HG03196 (cell line): Measurements from ENCODE around the gene SLC25A41.
"Not testable (repeated sequence)": the region's sequence is repeated elsewhere in the genome, so short reads cannot be mapped to it uniquely, and the experiment has no call there.

Experiments used
- ATAC-seq: cut with Tn5 transposase; IDR thresholded peaks from one replicate; pipeline ENCODE4 v1.9.1; 2021; ENCODE audit not compliant: unreplicated experiment

Gene SLC25A41

DNA sequence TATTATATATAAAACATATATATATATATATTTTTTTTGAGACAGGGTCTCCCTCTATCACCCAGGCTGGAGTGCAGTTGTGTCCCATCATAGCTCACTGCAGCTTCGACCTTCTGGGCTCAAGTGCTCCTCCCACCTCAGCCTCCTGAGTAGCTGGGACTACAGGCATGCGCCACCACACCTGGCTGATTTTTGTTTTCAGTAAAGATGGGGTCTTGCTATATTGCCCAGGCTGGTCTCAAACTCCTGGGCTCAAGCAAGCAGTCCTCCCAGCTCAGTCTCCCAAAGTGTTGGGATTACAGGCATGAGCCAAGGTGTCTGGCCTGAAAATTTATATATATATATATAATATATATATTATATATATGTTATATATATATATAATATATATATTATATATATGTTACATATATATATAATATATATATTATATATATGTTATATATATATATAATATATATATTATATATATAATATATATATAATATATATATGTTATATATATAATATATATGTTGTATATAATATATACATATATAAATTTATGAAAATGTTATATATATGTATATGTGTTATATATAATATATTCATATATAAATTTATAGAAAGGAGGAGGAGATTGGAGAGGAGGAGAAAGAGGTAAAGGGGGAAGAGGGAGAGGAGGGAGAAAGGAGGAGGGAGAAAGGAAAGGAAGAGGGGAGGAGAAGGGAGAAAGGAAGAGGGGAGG, 4.7 kb downstream of the SLC25A41 start:
- ATAC-seq, result not testable (repeated sequence)

DNA sequence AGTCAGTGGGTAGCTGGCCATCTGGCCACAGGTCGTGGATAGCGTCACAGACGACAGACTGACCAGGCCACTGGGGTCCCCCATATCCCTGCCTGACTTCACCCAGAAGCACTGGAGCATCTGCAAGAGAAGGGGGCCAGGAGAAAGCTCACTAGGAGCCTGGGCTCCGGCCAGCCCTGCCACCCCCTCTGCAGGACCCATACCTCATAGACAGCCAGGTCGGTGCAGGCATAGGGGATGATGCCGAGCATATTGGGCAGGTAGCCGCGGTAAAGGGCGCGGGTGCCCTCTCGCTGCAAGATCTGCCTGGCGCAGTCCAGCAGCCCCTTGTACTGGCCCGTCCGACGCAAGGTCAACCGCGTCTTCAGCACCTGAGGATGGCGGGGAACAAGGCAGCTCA, 6.4 kb downstream of the SLC25A41 start:
- ATAC-seq, result no peak

DNA sequence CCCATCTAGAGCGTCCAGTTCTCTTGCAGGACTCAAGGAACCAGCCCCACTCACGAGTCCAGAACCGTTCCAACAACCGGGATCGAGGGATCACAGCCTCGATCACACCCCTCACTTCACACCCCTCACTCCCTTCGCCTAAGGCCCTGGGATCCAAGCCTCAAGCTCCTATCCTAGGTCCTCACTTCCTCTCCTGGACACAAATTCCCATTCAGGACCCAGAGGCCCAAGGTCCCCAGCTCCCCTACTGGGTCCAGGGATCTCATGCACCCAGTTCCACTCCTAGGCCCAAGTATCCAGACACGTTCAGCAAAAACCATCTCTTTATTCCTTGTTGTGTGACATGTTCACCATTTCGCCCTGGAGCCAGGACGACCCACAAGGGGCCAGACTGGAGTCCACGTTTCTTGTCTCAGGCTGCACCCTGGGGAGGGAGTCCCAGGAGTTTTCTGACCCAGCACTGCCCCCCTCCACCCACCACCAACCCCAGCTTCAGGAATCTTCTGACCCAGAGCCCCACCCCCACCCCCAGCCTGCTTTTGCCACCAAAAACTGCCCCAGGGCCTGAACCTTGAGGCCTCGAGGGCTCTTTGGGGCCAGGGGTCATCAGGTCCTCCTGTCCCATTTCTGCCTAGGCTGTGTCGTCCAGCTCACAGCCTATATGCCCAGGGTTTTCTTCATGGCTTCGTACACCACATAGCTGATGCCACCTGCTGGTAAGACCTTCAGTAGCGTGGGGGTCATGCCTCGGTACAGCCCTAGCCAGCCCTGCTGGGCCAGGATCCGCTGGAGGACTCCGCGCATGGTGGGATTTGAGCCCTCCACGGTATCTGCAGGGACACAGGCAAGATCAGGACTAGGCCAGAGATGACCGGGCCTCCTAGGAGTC, 7.6 kb downstream of the SLC25A41 start:
- no peak for ATAC-seq

DNA sequence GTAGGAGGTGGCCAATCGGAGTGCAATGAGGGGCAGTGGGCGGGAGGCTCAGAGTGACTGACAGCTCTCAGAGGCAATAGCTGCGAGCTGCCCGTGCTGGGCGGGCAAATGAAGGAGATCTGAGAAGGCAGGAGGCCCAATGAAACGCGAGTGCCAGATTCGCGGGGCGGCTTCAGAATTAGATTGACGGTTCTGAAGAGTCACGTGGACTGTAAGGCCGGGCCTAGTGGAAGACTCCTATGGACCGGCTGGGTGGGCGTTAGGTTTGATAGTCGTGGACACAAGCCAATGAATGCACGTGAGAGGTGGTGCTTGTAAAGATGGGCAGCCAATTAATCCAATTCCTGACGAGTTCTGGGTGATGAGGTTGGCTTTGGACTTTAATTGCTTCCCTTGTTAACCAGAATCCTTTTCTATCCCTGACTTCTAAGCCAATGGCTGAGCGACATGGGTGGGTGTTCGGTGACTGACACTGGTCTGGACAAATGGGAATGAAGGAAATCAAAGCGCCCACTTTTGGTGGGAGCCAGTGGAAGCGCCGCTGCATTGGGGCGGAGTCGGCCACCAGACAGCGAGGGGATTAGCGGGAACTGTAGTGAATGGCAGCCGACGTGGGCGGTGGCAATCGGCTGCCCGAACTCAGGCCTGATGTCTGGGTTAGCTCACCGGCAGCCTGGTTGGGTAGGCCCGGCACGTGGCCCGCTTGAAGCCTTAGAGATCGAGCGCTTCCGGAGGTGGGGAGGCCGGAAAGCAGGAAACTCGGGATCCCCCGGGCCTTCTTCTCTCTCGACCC, 8.4 kb downstream of the SLC25A41 start:
- ATAC-seq, result peak; percentile 84

DNA sequence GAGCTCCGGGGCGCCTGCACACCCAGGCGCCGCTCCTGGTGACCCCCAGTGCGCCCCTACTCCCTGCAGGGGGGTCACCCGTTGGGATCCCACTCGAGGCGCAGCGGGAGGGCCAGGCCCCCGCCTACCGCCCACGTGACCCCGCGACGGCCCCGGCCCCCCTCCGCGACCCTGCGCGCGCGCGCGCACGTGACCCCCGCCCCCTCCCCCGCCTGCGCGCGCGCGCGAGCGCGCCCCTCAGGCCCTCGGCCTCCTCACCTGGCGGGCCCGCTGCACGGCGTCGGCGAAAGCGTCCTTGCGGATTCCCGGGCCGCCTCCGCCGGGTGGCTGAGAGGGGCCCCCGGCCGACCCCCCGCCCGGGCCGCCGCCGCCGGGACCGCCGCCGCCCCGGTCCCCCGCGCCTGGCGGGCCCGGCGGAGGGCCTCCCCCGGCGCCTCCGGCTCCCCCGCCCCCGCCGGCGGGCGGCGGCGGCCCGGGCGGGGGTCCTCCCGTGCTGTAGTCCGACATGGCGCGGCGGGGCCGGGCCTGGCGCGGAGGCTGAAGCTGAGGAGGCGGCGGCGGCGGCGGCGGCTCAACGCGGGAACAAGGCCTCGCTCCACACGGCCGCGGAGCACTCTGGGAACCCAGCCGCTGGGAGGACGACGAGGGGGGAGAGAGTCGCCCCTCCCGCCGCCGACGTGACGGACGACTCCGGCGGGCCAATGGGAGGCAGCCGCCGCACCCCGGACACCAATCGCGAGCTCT, 9.2 kb downstream of the SLC25A41 start, which contains the start of gene KHSRP:
Gene KHSRP, minus strand, starts transcription at position 617 of the 744 bp plus-strand sequence. Its CDS starts 110 bp downstream, at position 507.
- no peak for ATAC-seq

DNA sequence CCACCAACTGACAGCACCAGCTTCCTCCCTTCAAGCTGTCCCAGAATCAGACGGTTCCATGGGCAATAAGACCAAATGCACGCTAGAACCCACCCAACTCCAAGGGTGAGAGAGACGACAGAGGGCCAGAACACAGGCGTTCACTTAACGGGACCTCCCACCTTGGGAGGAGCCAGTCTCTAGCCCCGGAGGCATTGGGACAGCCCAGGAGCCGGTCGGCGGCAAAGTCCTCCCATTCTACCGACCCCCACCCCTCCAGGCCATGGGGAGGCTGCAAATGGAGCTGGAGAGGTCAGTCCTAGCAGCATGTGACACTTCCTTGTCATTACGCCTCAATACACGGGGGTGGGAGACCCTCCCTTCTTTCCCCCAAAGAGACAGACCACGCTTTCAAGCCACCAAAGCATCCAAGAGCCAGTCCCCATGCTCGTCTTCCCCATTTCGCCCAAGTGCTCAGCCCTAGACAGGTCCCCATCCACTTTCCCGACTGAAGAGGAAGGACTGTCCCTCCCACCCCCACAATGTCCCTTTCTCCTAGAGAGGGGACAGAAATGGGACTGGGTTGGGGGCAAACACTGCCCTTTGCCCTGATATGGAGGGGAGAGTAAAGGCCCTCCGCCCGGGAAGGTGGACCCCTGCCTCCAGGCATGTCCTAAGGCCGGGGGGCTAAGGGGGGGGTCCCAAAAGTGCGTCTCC, 9.9 kb downstream of the SLC25A41 start:
- no peak for ATAC-seq

DNA sequence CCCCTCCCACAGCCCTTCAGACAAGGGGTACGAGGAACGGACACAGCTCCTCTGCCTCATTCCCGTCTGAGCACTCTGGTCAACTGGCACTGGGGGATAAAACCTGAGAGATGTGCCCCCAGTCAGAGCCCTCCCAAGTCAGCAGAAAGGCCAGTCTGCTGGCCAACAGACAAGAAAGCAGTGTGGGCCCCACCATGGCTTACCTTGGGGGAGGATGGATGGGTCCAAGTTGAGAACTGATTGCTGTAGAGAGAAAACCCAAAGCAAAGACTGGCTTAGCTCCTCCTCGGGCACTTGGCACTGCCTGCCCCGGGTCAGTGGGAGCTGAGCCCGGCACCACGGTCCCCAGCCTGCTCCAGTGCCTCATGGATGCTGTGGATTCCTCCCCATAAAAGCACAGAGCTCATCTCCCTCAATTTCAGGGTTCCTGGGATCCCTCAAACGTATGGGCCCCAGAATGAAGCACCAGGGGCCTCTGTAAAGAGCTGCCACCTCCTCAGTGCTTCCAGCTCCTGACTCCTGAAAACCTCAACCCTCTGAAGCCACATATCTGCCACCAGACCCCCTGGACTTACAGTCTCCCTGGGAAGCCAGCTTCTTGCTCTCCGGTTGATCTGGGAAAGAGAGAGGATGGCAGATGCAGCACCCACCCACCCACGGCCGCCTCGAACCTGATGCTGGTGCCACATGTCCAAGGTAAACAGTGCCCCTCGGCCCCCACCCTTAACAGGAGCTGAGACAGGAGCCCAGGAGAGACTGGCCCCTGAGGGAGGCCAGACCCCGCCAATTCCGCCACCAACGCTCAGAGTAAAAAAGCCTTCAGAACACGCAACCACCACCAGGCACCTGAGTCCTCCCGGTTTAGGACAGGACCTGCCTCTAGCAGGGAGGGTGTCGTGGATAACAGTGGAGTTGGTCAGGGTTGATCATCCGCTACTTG, 12.2 kb downstream of the SLC25A41 start:
- ATAC-seq, result no peak

DNA sequence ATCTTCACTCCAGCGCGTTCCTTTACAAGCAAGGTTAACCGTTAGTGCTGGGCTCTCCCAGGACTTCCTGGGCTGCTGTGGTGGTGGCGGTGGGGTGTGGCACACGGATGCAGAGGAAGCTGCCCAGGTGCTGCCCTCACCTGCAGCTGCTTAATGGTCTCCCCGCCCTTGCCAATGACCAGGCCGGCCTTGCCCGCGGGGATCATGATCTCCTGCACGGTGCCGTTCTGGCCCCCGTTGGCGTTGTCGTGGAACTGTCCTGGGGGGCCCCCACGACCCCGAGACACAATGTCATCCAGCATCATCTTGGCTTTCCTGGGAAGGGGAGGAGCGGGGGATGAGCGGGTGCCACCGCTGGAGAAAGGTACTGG, 15.0 kb downstream of the SLC25A41 start:
- no peak for ATAC-seq

DNA sequence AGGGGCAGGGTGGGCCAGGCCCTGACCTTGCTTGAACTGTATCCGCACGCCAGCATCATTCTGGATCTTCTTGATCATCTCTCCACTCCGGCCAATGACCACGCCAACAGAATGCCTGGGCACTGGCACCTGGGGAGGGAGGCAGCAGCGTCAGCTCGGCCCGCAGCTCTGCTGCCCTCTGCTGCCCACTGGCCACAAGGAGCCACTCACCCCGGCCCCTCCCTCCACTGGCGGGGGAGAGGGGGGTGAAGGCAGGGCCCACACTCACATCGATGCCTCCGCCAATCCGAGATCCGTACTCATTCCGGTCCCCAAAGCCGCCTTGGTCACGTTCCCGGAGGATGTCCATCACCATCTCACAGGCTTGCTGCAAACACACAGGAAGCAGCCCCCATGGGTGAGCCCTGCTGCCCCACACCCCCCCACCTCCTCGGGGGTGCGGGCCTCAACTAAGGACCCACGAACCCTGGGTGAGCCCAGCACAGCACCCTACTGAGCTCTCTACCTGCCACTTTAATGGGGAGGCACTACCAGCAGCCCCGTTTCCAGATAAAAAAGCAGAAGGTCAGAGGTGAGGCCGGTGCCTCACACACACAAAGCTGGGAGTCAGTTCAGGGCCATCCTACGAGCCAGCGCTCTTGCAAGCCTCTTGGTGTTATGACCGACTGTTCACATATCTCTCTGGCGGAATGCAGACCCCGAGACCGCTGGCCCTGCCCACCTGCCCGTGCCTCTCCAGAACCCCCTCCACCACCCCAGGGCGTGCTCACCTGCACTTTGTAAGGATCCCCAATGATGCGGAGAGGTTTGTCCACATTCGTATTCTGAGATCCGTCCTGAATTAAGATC, 15.6 kb downstream of the SLC25A41 start:
- no peak for ATAC-seq

DNA sequence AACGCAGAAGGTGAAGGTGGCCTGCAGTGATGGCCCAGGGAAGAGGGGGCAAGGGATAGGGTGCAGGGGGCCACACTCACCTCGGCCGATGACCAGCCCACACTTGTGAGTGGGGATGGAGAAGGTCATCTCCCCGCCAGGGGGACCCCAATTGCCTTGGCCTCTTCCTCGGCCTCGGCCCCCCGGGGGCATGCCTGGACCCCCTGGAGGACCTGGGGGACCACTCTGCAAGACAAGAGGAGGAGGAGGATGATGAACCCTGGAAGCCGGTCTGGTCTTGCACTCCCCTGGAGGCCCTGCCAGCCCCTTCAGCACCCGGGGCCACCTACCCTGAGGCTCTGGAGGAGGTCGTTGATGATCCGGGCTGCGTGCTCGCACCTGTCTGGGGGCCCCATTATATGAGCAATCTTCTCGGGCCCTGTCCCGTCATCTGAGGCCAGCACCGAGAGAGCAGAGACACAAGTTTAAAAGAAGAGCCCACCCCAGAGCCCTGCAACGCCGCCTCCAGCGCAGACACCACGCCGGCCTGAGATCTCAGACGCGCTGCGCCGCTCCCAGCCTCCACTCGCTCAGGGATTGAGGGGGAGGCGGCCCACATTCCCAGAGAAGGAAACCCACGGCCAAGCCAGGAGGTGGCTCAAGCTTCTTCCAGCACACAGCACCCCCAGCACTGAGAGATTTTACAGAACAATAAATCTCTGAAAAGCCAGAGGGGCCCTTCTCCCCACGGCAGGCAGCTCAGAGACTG, 16.7 kb downstream of the SLC25A41 start:
- no peak for ATAC-seq

DNA sequence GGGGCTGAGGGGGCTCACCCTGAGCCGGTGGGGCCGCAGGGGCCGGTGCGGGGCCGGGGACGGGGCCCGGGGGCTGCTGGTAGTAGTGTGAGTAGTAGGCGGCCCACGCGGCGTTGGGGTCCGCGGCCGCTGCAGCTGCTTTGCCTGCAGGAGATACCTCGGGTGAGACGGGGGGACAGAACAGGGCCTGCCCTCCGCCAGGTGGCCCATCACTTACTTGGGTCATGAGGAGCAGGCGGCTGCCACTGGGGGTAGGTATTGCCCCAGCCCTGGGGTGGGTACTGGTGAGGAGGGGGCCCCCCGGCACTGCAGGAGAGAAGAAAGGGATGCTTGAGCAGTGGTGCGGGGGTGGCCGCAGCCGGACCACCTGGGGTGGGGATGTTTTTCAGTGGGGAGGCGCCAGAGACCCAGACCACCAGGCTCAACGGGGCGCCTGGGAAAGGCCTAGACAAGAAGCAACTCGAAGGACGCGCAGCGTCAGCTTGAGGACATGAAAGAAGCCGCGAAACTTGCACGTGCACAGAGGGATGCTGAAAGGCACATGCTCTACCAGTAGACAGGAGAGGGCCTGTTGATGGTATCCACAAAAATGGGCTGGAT, 17.9 kb downstream of the SLC25A41 start:
- ATAC-seq, result no peak

DNA sequence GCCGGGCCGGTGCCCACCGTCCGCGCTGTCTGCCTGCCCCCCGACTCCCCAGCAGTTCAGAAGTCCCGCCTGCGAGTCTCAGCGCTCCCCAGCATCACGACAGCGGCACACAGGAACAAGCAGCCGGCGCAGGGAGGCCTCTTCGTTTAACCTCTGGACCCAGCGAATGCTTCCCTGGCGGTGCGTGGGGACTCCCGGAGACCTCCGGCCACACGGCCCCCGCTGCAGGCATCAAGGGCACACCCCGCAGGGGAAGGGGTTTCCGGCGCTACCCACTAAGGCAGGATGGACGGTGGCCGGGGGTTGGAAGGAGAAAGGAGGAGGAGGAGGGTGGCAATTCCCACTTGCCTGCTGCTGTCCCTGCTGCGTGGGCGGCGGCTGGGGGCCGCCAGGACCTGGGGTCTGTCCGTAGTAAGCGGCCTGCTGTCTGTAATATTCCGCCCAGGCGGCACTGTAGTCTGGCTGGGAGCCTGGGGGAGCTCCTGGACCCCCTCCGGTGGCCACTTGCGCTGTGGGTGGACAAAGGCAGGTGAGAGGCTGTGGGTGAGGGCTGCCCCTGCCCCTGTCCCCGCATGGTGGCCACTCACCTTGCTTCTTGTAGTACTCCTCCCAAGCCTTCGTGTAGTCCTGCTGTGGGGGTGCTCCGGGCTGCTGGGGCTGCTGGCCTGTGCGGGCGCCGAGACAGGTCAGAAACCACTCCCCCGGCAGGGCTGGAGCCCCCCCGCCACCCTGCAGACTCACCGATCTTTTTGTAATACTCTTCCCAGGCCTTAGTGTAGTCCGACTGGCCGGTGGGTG, 18.6 kb downstream of the SLC25A41 start:
- ATAC-seq, result no peak

DNA sequence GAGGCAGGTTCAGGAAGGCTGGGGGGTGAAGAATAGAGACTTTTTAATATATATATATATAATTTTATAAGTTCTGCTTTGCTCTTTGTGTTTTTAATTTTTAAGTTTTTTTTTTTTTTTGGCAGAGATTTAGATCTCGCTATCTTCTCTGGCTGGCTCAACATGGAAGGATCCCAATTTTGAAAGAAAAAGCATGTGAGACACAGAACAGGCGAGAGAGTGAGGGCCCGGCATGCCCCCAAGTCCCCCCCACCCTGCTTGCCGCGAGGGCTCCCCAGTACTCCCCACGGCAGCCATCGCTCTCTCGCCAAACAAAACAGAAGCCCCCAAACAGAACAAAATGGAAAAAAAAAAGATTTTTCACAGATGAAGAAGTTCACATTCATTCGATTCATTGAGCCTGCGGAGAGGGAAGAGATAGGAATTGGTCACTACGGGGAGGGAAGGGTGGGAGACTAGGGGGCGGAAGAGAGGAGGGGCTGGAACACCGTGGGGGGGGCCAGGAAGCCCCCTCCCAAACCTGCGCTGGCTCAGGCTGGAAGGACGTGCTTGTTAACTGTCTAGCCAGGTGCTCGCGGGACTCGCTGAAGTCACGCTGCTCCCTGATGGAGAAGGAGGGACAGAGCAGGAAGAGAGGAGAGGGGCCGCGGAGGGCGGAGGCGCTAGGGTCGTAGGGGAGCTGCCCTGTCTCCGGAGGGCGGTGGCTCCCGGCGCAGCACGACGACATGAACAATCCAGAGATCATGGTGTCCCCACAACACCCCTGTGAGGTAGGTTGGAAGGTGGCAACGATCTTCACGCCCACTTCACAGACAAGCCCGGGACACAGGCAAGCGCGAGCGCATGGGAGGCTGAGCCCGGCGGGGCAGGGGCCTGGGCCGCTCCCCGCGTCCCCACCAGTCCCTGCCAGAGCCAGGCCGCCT, 19.6 kb downstream of the SLC25A41 start:
- no peak for ATAC-seq

DNA sequence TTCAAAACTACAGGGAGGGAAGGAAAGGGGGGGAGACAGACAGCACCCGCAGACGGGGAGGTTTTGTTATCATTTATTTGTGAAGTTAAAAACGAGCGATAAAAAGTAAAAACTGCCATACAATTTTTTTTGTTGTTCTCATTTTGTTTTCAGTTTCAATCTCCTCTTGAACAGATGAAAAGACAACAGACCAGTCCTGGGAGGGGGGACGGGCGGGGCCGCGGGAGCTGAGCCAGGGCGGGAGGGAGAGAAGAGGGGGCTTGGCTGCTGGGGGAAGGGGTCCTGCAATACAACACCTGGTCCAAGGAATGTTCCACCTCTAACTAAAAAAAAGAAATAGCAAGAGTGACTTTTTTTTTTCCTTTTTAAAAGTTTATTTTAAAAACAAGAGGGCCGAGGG, 20.3 kb downstream of the SLC25A41 start:
- no peak for ATAC-seq

DNA sequence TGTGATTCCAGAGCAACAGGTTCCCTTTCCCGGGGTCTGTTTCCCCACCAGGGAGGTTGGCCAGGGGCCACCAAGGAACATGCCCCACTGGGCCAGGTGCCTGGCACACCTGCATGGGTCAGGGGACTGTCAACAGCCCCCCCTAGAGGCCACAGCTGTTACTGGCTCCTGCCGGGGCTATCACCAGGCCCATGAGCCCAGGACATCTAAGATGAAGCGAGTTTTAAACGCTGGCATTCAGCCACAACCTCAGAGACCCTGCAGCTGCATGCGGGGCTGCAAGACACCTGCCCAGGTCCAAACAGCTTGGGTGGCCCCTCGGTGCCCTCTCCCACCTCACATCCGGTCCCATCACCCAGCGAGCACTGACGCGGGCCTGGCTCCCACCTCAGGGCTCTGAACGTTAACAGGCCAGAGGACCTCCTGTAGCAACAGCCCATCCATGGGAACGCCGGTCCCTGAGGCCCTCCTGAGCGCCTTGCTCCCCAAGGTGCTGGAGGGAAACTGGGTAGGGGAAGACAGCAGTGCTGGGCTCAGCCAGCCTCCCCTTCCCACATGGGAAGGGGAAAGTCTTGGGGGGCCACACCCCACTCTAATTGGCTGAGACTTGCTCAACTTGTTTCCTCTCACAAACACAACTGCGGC, 21.0 kb downstream of the SLC25A41 start:
- ATAC-seq, result no peak
